AG08396 (cell line): ENCODE data around the gene DUSP3.

Source experiments
- DNase-seq: peaks from one replicate; pipeline ENCODE4 v3.0.0; 2012; ENCODE audit warnings: low spot score, mixed read lengths

The DUSP3 gene

GRCh38 chr17:43778337-43779144, at the start of gene DUSP3:
DUSP3 (minus strand) TSS chr17:43778977; CDS start chr17:43778924, 53 bp downstream.
- DNase-seq, result peak; percentile 96

GRCh38 chr17:43827596-43827995, 48.8 kb upstream of the DUSP3 start:
- no peak for DNase-seq

GRCh38 chr17:43826206-43826605, 47.4 kb upstream of the DUSP3 start:
- no peak for DNase-seq

GRCh38 chr17:43825567-43825966, 46.8 kb upstream of the DUSP3 start:
- DNase-seq, result no peak

- DNase-seq, result no peak
Observed at GRCh38 chr17:43823350-43824084, 44.7 kb upstream of the DUSP3 start.

- DNase-seq, result no peak
Observed at GRCh38 chr17:43822570-43823190, 43.9 kb upstream of the DUSP3 start.

GRCh38 chr17:43820759-43821158, 42.0 kb upstream of the DUSP3 start:
- no peak for DNase-seq

GRCh38 chr17:43818966-43819365, 40.2 kb upstream of the DUSP3 start:
- DNase-seq, result no peak

- DNase-seq, result no peak
Observed at GRCh38 chr17:43817826-43818225, 39.0 kb upstream of the DUSP3 start.

- DNase-seq, result no peak
Observed at GRCh38 chr17:43816336-43817320, 37.9 kb upstream of the DUSP3 start.

- peak; percentile 70 for DNase-seq
Observed at GRCh38 chr17:43814714-43815113, 35.9 kb upstream of the DUSP3 start.

- DNase-seq, result no peak
Observed at GRCh38 chr17:43814026-43814425, 35.2 kb upstream of the DUSP3 start.

- DNase-seq, result no peak
Observed at GRCh38 chr17:43813386-43813785, 34.6 kb upstream of the DUSP3 start.

- DNase-seq, result no peak
Observed at GRCh38 chr17:43812396-43813265, 33.9 kb upstream of the DUSP3 start.

- DNase-seq, result no peak
Observed at GRCh38 chr17:43810823-43811222, 32.0 kb upstream of the DUSP3 start.

- DNase-seq, result no peak
Observed at GRCh38 chr17:43810226-43810715, 31.5 kb upstream of the DUSP3 start.

GRCh38 chr17:43809121-43809520, 30.3 kb upstream of the DUSP3 start:
- no peak for DNase-seq

GRCh38 chr17:43808076-43808475, 29.3 kb upstream of the DUSP3 start:
- no peak for DNase-seq

- DNase-seq, result no peak
Observed at GRCh38 chr17:43805117-43805516, 26.3 kb upstream of the DUSP3 start.

- no peak for DNase-seq
Observed at GRCh38 chr17:43803758-43804157, 25.0 kb upstream of the DUSP3 start.

- DNase-seq, result no peak
Observed at GRCh38 chr17:43801844-43802243, 23.1 kb upstream of the DUSP3 start.
